ENCODE measurements around the gene DDX3Y.

Gene DDX3Y

DNA sequence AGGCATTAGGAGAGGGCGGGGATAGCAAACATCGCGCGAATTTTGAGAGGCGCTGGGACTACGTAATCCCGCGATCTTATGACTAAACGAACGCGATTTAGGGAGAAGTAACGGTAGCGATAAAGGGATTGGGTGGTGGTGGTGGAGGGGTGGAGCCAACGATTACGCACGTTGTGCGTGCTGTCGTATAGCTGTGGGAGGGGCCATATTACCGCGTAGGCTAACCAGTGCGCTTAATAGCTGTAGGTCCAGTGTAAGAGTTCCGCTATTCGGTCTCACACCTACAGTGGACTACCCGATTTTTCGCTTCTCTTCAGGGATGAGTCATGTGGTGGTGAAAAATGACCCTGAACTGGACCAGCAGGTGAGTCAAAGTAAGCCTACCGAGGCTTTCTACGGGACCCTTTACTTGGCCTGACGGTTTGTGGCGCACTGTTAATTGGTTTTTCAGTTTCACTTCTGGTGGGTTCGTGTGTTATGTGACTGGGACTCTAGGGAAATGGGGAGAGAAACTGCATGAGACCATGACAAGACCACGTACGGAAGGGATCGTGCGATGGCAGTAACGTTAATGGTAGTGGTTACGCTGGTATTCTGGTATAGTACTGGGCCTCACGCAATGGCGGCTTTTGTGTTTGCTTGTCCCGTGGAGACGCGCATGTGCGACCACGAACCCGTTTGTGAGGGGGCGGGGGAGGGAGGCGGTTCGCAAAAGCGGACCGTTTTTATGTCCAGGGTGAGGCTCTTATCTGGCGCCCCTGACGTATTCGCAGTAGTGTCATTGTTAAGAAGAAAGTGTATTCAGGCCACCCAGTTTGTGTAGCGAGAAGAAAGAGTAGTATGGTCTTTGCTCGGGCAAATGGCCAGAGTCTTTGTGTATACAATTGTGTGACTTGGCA lies at the start of gene DDX3Y:
Gene DDX3Y, plus strand, starts transcription at position 251 of the 899 bp plus-strand sequence. Its CDS starts 69 bp downstream, at position 320.
- DNase-seq = peak; percentile 42

DNA sequence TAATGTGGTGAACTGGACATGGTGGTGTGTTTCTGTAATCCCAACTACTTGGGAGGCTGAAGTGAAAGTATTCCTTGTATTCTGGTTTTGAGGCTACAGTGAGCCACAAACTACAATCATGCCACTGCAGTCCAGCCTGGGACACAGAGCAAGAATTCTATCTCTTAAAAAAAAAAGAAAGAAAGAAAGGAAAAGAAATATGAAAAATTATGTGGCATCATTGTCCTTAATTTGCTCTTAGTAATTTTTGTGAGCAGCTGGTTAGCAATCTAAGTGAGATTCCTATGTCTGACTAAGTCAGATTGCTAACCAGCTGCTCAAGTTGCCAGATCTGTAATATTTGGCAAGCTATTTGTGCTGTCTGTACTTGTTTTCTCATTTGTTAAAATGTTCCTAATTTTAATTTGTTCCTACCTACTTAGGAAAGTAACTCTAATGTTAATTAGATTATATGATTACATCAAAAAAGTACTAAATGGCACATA lies 48.8 kb upstream of the DDX3Y start:
- no peak for DNase-seq

DNA sequence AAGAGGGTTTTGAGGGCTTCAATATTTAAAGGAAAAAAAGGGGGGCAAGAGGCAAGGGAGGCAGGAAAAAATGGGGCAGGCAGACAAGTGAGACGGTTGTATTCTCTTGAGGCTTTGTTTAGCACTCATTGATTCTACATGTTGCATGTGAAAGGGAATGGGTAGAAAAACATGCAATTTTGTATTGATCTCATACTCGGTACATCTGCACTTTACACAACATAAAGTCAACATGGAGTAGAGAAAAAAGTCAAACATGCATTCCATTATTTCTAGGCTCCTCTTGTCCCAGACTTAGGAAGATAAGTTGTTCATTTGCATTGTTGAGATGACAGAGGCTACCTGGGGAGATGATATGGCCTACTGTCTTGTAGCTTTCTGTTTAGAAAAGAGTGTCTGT lies 36.7 kb upstream of the DDX3Y start:
- DNase-seq = no peak

DNA sequence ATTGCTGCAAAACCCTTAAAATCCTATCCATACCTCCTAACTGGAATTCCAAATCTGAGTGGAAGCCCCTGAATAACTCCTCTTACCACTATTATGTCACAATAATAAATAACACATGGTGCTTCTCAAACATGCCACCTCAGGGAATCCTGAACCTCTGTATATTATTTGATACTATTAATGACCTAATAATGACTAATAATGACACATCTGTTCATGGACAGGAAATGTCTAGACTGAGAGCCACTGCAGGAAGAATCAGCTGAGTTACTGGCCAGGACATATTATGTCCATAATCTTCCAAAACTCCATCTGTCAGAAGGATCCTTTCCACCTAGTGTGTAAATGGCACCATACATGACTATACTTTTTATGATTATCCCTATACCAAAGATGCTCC lies 7.7 kb upstream of the DDX3Y start:
- no peak for DNase-seq

DNA sequence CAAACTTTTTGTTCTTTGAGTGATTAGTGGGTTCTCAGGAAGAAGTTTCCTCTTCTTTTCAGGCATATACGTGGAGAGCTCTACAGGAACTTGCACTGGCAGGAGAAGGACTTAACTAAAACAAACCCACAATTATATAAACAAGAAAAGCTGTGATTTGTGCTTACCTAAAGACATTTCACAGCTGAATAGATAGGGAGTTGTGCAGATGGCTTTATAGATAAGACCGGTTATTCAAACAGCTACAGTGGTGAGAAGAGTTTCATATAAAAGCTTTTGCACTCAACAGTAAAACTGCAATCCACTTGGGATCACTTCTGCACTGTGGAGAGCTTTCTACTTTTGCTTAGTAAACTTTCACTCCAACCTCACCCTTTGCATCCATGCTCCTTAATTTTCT lies 6.1 kb upstream of the DDX3Y start:
- DNase-seq = peak; percentile 51

DNA sequence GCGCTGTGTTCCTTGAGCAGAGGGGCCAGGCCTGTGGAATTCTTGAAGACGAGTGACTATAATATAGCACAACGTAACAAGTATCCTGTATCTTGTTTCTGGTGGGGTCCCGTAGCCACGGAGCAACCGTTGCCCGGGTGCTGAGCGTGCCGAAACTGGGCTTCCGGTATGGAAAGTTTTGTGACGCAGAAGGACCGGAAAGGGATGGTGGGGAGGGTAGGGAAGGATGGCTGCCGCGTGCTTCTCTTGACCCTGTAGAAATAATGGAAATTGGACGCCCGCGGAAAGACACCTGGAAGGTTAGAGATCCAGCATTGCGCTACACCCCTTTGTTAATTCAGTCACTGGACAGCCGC lies 827 bp downstream of the DDX3Y start:
- DNase-seq = peak; percentile 7

DNA sequence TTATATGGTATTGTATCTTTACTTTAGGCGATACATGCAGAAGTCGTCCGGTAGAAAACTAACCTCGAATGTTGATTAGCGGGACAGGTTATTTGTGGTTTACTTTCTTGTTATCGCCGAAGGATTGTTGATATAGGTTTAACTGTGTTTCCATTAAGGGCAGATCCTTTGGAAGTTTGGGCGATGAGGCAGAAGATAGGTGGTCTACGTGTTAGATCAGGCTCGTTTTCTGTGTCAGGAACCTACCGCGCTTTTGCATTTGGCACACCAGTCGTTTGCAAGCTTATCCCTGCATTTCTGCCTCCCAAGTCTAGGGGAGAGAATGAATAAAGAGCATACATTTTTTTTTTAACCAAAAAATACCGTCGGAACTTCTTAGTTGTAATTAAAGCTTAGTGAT lies 1.2 kb downstream of the DDX3Y start:
- peak; percentile 0 for DNase-seq

DNA sequence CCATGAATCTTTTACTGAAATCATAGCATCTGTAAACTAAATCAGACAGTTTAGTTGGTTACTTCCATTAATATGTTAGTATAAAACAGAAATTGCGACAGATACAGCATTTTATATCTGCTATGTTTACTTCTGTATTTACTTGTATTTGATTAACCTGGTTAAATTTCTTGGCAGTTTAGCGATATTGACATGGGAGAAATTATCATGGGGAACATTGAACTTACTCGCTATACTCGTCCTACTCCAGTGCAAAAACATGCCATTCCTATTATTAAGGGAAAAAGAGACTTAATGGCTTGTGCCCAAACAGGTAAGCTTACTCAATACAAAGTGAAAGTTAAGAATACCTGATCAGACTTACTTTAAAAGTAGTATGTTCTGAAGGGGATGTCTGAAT lies 8.9 kb downstream of the DDX3Y start:
- DNase-seq = no peak

DNA sequence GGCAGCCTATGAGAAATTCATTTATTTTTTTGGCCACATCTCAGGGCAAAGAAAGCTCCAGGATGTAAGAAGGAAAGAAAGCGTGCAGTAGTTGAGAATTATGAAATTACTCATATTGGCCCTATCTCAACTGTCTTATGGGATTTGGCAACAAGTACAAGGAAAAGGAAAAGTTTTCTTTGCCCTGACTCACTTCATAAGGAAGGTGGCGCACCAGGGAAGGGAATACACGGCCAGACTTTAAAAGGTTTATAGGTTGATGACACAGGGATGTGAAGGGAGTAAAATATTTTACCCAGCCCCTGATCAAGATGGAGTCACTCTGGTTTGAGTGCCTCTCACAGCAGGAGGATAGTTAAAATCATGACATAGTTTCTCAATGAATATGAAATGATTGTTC lies 23.4 kb downstream of the DDX3Y start:
- no peak for DNase-seq

DNA sequence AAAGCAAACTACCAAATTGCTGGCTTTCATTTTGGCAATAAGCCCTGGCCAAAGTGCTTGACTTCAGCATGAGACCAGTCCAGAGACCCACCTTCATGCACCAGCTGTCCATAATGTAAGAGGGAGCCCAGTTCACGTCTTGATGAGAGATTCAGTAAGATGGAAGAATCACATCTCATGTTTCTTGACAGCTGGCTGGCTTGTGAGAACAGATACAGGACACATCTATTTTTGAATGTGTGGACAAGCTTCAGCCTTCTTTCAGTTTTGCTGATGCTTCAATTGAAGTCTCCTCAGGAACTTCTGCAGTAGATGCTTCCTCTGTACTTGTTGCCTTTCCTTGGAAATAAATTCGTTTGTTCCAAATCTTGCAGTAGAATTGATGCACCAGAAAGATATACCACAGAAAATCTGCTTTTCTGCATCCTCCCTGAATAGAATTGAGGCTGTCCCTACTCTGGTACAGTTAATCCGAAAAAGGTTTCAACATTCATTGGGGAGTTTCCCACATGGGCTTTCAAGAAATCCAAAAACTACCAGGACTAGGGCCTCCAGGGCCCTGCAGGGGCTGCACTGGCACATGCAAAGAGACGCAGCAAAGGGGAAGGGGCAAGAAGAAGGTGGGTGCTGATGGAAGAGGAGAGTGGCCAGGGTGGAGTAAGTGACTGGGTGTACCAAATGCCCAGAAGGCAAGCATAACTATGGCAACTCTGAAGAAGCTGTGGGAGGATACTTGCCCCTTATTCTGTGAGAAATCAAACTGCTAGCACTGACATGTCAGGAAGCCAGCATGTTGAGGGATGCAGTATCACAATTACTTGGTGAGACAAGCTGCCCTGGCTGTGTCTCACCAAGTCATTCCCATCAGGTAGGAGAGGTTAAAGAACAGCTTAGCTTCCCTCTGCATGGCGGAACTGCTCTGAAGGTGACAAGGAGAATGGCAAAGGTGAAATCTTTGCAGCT lies 37.3 kb downstream of the DDX3Y start:
- no peak for DNase-seq

Data from DMS79 treated with DMSO at 0.1 percent for 48 hours (cell line).